HG03565 (cell line): Measurements from ENCODE around the gene PKNOX2.

Source experiments
- ATAC-seq: cut with Tn5 transposase; IDR thresholded peaks from one replicate; pipeline ENCODE4 v1.9.1; 2021; ENCODE audit warnings: mild to moderate bottlenecking, moderate library complexity; ENCODE audit not compliant: unreplicated experiment

The PKNOX2 gene

GRCh38 chr11:125171974-125172373 is 7.4 kb downstream of the PKNOX2 start:
- no peak for ATAC-seq

- no peak for ATAC-seq
Measured at GRCh38 chr11:125173027-125173426, 8.5 kb downstream of the PKNOX2 start.

DNA sequence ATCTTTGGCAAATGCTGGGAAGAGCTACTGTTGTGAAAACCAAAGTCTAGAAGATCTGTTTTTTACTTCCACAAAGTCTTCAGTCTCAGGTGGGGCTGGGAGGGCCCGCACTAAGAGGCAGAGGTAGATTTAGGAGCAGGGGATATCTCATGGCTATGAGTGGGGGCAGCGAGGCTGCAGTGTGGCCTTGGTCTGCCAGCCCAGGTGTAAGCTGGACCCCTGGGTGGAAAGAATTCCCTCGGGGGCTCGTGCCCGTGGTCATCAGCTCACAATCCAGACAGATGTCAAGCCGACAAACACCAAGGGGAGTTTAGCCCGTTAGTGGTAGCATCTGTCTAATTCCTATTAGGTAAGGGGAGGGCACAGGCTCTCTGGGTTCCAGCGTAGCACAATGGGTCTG is 9.0 kb downstream of the PKNOX2 start:
- no peak for ATAC-seq

GRCh38 chr11:125174057-125174456 is 9.5 kb downstream of the PKNOX2 start:
- no peak for ATAC-seq

- no peak for ATAC-seq
Measured at GRCh38 chr11:125174686-125175085, 10.1 kb downstream of the PKNOX2 start.

DNA sequence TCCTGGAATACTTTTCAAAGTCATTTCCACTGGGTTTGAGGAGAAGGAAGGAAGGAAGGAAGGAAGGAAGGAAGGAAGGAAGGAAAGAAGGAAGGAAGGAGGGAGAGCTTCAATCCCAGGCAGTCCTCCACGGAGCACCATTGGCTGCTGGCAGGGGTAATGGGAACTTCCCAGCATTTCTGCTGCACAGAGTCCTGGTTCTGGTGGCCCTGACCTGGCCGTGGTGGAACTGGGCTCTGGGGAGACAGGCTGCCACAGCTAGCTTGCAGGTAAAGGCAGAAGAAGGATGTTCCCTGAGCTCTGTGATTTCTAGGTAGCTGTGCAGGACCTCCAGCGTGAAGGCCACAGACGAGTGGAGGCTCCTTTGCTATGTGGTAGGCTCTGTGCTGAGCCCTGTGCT is 10.6 kb downstream of the PKNOX2 start:
- ATAC-seq, result no peak

GRCh38 chr11:125175896-125176575 is 11.5 kb downstream of the PKNOX2 start:
- ATAC-seq, result no peak

DNA sequence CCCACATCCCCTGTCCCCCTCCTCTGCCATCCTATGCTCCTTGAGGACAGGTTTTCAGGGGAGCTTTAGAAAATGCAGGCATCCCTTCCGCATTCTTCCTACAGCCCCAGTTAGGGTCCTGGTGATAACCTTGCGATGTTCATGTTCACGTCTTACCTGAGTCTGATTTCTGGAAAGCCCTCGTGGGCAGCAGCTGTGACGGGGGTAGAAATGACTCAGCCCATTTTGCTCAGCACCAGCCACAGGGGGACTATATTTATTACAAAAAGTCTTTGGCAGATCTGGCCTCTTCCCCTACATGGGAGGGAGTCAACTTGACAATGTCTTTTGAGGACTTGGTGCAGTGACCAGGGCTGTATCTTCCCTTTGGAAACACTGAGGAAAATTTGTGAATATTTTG is 12.3 kb downstream of the PKNOX2 start:
- ATAC-seq, result no peak

- no peak for ATAC-seq
Measured at GRCh38 chr11:125177543-125177942, 13.0 kb downstream of the PKNOX2 start.

DNA sequence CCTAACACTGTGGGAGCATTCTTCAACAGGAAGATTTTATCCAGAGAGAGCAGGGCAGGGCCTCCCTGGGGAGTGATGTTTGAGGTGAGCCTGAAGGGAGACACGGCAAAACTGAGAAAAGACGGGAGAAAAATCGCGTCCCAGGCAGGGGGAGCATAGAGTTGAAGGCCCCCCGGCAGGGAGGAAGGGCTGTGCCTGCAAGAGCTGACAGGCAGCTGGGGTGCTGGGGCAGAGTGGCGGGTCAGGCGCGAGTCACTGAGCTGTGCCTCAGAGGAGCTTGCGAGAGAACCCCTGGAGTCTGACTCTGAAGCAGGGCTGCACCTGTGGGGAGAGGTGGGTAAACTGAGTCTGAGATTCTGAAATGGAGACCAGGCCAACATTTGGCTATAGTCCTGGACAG is 14.8 kb downstream of the PKNOX2 start:
- no peak for ATAC-seq

- ATAC-seq, result no peak
Measured at GRCh38 chr11:125179895-125180294, 15.3 kb downstream of the PKNOX2 start.

GRCh38 chr11:125180413-125181305 is 16.1 kb downstream of the PKNOX2 start:
- no peak for ATAC-seq

DNA sequence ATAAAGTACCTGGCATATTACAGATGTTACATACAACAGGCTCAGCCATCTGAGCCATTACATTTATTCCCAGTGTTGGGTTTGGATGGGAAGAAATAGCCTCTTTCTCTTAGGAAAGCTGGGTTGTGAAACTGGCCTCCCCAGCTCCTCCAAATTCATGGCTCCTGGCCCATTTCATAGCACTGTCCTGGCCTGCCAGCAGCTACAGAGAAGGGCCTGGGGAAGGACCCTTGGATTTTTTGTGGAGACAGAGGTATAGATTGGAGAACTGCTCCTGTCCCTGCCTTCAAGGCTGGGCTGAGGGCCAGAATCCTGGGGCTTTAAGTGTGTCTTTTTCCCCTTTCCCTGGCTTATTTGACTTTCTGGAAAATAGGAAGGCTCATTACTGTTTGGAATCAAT is 18.0 kb downstream of the PKNOX2 start:
- ATAC-seq, result no peak

GRCh38 chr11:125183641-125184040 is 19.1 kb downstream of the PKNOX2 start:
- ATAC-seq, result no peak

- ATAC-seq, result no peak
Measured at GRCh38 chr11:125188021-125188420, 23.5 kb downstream of the PKNOX2 start.

DNA sequence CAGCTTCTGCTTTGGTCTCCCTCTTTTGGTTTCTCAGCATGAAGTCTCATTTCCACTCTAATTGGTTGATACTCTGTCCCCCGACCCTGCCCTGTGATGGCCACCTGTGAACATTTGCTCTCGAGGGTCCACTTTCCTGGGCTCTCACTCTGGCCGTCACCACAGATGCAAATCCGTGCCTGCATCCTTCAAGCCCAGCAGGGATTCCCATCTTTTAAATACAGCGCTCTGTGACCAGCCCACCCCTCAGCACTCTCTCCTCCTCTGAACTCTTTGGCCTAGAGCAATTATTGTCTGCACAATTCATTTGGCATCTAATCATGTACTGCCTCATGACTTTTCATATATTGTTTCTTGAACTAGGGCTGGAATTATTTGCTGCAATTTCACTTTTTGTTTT is 26.0 kb downstream of the PKNOX2 start:
- no peak for ATAC-seq

DNA sequence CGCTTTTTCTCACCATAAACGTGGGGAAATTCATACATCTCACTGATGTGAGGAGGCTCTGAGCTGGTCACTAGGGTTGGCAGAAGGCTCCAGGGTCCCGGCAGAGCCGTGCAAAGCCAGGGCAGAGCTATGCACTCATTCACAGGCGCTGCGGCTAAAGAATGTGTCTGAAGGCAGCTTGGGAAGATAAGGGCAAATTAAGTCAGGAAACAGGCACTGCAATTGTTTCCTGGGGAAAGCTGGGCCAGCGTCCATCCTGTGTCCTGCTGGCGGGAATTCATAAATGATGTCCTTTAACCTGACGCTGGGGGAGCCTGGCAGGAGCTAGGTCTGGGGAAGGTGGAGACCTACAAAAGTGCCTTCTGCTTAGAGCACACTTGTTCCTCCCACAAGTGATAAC is 27.6 kb downstream of the PKNOX2 start:
- no peak for ATAC-seq

- ATAC-seq, result no peak
Measured at GRCh38 chr11:125192717-125193415, 28.3 kb downstream of the PKNOX2 start.

DNA sequence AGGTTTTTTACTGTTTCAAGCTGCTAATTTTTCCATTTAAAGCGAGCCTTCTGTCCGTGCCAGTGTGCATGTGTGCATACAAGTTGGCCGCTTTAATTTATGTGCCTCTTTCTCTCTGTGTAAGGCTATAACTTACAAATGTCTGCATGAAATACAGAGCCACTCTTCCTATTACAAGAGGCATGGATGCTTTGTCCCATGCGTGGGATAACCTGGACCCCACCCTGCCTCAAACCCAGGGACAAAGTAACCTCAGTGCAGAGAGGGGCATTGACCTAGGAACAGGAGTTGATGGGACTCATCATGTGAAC is 28.8 kb downstream of the PKNOX2 start:
- ATAC-seq, result no peak

DNA sequence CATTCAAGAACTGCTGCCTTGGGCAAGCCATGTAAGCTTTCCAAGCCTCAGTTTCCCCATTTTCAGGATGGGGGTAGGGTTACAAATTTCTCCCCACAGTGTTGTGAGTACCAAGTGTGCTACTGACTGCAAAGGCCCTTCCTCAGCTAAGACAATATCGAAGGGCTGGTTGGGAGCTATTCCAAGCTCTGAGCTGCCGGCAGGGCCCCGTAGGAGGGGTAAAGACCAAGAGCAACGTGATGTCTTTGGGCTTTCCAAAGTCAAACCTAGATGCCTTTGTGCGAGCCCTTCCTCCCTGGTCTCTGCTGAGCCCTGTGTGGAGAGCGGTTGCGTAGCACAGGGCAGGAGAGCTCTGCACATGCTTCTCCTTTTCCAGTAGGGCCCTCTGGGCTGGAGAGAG is 29.3 kb downstream of the PKNOX2 start:
- ATAC-seq, result no peak

GRCh38 chr11:125199915-125200314 is 35.4 kb downstream of the PKNOX2 start:
- no peak for ATAC-seq

GRCh38 chr11:125200441-125200840 is 35.9 kb downstream of the PKNOX2 start:
- ATAC-seq, result no peak
